DMS 273 (cell line): ENCODE measurements around the gene MARK2.

Experiments
- DNase-seq: peaks from one replicate; lab custom pipeline; 2025; ENCODE audit not compliant: unreplicated experiment; lab: John Stamatoyannopoulos, UW

Gene MARK2

DNA sequence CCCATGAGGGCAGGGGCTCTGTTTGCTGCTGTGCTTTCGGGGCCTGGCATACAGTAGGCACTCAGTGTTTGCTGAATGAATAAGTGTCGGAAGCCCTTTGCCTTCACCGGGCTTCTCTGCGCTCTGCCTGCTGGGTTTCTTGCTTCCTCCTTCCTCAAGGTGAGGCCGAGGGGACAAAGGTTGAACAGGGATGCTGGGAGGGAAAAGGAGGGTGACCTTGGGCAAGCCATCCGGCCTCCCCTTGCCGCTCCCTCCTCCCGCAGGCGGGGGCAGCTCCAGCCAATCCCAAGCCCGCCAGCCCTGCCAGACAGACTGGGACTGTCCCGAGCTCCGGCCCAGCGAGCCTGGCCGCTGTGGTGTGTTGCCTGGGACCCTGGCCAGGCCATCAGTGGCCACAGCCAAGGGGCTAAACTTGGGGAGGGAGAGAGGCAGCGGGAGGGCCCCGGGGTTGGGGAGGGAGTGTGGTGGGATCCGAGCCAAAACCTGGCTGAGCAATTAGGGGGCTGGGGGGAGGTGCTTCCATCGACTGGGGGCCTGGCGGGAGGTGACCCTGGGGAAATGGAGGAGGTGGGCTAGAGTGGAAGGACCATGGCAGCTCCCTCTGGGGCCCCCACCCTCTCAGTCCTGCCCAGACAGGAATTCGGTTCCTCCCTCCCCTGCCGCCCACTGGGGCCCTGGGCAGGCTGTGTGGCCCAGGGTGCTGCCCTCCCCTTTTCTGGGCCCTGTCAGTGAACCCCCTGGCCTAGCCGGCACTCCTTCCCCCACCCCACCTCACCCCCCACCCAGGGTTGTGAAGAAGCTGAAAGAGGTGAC lies 81.4 kb downstream of the MARK2 start:
- no peak for DNase-seq

DNA sequence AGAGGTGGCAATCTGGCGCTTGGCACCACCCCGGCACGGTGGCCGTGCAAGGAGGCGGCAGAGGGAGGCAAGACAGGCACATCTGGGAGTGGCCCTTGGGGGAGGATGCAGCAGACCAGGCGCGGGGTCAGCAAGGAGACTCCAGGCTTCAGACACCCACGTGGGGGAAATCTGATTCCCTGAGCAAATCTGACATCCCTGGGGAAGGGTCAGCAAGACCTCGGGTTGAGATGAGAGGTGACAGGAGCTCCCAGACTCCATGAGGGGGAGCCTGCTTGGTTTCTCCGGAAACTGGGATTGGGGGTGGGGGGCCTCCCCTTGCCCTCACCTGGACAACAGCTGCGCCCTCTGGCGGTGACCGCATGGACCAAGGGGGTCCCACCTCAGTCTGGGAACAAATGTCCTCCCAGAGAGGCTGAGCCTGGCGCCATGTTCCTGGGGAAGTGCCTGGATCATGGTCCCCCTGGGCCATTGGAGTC lies 82.1 kb downstream of the MARK2 start:
- no peak for DNase-seq

DNA sequence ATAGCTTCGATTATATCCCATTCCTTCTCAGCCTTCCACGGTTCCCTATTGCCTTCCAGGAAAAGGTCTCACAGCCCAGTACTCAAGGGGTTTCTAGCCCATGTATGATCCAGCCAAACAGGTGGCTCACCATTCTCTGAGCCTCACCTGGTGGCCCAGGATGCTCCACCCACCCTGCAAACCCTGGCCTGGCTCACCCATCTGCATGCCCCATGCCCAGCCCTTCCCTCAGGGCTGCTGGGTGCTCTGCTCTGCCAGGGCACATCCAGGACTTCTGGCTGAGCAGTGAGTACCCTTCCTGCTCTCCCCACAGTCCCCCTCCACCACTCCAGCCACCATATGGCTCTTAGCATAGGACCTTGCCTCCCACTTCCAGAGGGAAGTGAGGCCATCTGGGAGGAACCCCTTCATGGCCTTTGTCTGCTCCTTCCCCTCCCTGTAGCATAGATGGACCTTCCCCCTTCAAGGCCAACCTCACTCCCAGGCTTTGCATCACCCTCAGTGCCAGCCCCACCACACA lies 83.8 kb downstream of the MARK2 start:
- DNase-seq, result peak; percentile 49

DNA sequence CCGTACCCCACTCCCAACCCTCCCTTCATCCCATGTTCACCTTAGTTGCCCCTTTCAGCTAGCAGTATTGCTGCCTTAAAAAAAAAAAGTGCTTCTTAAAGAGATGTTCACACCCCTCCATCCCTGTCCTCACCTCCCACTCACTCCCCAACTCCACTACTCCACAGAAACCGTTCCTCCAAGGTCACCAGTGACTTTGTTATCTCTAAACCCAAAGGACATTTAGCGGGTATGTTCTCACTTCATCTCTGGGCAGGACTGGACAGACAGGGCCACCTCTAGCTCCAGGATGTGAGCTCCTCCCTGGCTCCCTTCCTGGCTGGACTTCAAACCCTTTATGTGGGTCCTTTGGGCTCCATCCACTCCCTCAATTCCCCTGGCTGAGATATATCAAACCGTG lies 84.4 kb downstream of the MARK2 start:
- DNase-seq, result no peak

DNA sequence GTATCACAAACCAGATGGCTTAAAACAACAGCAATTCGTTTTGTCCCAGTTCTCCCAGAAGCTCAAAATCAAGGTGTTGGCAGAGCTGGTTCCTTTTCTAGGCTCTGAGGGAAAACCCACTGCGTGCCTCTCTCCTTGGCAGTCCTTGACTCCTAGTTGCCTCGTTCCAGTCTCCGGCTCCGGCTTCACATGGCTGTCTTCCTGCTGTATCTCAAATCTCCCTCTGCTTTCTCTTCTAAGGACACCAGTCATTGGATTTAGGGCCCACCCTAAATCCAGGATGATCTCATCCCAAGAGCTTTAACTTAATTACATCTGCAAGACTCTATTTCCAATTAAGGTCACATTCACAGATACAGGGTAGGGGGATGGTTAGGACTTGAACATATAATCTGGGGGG lies 90.7 kb downstream of the MARK2 start:
- DNase-seq, result no peak

DNA sequence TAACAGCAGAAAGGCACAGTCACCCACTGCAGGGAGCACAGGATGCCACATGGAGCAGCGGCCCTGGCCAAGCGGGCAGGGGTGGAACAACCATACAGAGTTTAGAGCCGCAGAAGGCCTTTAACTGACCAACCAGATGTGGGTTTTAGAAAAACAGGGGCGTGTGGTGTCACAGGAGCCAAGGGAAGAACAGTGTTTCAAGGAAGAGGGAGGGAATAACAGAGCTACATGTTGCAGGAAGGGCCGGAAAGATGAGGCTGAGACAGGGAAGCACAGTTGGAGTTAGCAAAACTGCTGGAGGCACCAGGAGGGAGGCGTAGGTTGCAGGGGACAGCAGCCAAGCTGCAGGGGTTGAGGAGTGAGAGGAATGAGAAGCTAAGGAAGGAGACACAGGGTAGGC lies 92.1 kb downstream of the MARK2 start:
- no peak for DNase-seq

DNA sequence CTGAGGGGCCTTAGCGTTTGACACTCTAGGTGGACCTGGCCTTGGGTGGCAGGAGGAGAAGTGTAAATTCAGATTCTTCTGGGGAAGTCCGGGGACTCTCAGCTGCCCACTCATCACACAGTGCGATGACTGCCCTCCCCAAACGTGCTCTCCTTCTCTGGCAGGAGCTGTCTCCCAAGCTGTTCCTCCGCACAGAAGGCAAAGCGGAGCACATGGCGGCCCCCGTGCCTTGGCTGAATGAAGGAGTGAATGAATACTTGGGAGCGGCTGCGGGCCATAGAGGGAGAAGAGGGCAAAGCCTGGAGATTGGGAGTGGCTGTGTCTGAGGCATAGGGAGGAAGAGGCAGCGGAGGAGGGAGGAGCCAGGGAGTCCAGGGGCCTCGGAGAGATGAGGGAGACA lies 93.0 kb downstream of the MARK2 start:
- DNase-seq, result no peak

DNA sequence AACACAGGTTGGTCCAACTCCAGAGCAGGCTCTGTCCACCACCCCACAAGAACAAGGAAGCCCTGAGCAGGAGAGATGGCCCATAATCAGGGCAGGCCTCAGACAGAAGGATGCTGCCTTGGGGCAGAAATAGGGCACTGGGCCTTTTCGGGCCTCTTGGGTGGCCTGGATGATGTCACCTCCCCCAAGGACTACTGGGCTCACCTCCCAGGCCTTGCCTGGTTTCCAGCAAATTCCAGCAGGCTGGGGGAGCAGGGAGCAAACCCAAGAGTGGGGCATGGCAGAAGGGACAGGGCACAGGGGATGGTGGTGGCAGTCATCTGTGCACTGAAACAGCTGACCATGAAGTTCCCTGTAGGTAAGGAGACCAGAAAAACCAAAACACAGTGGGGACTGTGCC lies 94.5 kb downstream of the MARK2 start:
- DNase-seq, result no peak

DNA sequence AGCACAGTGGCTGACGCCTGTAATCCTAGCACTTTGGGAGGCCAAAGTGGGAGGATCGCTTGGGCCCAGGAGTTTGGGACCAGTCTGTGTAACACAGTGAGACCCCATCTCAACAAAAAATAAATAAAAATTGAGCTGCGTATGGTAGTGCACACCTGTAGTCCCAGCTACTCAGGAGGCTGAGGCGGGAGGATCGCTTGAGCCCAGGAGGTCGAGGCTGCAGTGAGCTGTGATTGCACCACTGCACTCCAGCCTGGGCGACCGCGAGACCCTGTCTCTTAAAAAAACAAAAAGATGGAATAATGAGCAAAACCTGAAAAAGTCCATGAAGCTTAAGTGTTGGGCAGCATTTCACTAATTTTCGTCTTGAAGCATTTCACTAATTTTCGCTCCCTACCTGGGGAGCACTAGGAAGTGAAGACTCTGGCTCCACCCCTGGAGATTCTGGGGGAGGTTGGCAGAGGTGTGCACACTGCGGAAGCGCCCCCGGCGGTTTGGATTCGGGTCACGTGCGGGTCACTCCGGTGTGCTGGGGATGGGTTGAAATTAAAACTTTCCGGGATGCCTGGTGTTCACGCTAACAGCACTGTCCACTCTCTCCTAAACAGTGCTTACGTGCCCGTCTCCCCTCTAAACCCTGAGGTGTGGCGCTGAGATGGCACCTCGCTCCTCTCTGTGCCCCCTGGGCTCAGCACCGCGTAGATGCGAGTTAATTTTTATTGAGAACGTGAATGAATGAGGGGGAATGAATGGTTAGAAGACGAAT lies 99.0 kb downstream of the MARK2 start:
- DNase-seq, result no peak

DNA sequence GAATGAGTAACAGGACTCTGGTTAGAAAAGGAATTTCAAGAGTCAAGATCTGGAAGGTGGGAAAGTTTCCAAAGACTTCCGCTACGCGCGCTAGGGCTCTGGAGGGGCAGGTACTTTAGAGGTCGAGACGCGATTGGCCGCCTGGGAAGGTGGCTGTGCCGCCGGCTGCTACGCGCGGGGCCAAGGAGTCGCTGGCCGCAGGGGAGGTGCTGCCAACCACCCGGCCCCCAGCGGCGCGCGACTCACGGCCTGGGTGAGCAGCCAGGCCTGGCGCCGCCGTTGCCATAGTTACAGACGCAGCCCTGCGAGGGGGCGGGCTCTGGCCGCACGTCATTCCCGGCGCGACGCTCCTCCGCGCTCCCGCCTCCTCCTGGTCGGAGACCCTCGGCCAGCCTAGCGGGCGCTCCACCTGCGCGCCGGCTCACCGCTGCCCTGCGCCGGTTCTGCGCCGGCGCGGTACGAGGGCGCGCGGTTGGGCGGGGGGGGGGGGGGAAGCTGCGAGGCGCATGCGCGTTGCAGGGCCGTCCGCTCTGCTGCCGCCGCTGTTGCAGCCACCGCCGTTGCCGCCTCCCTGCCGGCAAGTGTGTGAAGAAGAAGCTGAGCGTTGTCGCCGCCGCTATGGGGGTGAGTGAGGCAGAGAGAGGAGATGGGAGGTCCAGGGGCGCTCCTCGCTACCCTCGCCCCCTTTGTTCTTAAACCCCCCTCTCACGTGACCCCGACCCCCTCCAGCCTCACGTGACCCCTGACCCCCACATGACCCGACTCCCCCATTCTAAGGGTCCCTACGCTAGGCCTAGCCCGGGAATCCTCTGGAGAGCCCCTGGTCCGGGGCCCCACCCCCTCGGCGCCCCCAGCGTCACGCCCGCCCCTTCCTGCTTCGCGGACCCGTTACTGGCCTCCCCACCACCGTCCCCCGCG lies 99.8 kb downstream of the MARK2 start, which contains the start of gene NAA40:
Gene NAA40 (plus strand): TSS at position 524 of the 918 bp plus-strand sequence. CDS start 95 bp downstream, at position 619.
- peak; percentile 97 for DNase-seq

DNA sequence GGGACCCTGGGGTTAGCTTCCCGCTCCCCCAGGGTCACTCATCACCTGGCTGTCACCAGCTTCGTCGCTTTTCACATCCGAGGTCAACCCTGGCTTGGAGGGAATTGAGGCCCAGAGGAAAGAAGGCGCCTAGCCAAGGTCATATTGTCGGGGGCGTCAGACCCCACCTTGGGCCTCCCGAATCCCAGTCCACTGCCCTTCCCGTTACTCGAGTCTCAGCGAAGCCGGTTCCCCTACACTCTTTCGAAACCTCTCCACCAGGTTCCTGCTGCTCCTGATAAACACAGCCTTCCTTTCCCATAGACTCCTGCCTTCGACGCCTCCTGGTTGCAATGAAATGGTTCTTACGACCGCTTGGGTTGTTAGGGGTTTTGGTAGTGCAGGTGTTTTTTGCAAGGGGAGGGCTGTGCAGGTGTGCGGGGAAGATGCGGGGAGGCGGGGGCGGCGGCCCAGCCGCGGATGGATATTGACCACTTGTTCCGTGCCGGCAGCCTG lies 100.5 kb downstream of the MARK2 start:
- DNase-seq, result peak; percentile 33

DNA sequence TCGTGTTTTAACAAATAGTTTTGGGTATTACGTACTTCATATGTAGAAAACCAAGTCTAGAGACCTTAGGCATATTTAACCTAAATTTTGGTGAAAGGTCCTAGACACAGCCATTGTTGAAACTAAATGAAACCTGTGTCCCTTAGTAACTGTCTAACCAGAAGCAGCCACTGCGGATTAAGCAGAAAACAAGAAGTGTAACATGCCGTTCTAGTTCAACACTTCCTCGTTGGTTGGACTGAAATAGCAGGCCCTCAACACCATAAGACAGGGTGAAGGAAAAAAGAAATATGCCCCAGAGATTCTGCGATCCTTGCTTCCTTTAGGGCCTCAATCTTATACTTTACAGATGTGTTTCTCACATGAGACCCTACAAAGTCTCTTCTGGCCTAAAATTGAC lies 101.9 kb downstream of the MARK2 start:
- no peak for DNase-seq

DNA sequence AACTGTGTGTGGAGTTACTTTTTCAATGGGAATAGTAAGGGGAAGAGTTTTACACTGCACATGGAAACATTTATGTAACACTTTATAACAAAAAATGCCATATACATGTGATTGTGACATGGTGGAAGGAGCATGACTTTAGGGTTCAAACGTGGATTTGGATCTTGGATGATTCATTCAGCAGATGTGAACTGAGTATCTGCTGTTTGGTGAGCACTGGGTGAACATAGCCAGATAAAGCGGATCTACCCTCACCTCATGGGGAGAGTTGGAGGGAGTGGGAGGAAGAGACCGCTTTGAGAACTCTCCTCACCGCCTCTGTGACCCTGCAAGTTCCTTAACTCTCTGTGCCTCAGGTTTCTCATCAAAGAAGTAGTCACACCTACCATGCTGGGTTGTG lies 103.0 kb downstream of the MARK2 start:
- DNase-seq, result no peak

DNA sequence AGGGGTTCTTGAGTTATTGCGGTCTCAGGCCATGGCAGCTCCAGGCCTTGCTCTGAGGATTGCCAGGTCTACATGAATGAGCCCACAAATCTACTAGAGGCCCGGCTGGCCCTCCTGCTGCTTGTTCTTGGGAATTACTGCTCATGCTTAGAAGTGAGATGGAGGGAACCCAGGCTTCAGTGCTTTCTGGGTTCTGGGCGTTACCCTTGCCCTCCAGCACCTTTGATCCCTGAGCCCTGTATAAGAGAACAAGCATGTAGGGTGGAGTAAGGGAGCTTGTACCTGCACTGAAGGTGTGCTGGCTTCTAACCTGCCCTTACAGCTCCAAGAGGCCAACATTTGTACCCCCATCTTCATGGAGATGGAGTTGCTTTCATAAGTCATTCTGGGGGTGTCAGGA lies 103.9 kb downstream of the MARK2 start:
- no peak for DNase-seq

DNA sequence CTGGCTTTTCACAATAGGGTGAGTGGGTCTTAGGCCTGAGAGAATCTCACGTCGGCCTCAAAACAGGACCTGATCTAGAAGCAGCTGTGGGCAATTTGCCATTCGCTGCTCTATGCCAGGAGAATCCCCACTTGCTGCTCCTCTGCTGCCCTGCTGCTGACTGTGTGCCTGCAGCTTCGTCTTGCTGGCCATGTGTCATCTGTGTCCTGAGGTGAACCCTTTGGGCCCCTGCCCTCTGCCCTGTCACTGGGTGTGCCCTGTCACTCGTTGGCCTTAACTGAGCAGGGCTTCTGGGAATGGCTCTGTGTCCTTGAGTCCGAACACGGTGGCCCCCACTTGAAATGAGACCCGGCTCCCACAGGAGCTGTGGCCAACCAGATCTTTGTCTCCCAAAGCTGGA lies 106.1 kb downstream of the MARK2 start:
- DNase-seq, result peak; percentile 64

DNA sequence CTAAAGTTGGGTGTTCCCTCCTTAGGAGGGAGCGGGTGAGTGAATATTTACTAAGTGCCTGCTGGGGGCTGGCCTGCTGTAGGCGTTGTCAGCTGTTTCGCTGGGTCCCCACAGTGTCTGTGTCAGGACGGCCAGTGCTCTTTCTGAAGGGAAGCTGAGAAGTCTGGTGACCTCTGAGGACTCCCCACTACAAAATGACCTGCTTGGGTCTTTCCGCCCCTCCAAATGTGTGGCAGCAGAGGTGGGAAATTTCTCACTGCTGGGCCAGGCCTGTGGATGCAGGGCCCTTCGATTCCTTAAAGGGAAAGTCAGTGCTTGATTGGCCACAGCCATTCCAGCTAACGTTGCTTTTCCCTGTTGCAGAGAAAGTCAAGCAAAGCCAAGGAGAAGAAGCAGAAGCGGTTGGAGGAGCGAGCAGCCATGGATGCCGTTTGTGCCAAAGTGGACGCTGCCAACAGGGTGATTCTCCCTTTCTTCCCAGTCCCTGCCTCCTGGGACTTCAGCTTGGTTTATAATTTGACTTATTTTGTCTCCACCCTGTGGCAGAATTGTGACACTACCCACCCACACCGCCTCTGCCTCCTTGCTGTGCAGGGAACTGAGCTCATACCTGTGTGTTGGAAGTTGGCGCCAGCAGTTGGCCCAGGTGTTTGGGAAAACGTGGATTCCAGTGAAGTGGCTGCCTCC lies 106.7 kb downstream of the MARK2 start:
- DNase-seq, result peak; percentile 84

DNA sequence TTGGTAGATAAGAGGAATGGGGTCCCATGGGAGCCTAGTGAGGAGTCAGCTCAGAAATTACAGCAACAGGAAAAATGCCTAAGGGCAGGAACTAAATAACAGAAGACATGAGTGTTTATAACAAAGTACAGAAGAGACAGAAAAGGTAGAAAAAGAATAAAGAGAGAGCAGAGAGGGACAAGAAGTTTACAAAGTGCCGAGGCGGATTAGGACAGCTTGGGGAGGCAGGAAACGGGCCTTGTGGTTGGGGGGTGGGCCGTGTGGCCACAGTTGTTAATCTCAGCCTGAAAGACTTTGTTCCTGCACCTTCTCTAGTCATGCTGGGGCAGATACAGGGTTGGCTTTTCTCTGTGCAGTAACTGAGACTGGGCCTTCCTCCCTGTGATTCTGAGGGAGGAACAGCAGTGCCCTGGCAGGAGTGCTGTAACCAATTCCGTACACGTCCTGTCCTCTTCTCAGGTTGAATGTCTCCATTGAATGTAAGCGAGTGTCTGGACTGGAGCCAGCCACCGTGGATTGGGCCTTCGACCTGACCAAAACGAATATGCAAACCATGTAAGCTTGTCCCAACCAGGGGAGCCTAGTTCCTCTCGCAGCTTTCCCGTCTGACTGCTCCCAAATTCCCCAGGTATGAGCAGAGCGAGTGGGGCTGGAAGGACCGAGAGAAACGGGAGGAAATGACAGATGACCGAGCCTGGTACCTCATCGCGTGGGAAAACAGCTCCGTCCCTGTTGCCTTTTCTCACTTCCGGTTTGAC lies 113.0 kb downstream of the MARK2 start:
- no peak for DNase-seq

DNA sequence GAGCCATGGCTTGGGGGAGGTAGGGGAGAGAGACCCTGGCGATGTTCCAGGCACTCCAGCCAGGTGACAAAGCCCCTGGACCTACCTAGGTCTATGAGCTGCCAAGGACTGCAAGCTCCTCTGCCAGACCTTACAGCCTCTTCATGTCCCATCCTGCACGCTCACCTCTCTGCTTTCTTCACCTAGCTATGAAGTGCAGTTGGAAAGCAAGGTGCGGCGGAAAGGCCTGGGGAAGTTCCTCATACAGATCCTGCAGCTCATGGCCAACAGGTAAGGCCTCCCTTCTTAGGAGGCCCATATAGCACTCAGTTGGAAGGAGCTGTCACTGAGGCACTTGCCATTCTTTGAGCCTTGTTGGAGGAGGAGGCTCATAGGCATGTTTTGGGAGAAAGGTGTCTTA lies 113.7 kb downstream of the MARK2 start:
- no peak for DNase-seq

DNA sequence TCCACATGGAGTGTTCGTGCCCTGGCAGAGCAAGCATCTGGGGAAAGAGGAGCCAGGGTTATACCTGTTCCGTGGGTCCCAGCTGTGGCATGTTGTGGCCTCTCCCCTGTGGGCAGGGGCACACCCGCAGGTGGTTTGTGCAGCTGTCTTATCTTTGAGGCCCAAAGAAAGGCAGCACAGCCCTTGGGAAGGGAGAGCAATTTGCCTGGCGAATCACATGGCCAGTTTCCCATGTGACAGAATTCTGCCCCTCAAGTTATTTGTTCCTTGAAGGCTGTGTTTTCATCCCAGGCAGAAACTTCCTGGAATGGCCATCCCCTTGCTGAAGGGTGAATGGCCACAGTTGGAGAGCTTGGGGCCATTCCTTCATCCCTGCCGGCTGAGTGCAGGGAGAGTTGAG lies 119.1 kb downstream of the MARK2 start:
- peak; percentile 29 for DNase-seq
